ENCODE results near the gene CEP112.

The CEP112 gene

GRCh38 chr17:65665966-65666365 is 526.0 kb downstream of the CEP112 start:
- DNase-seq, result no peak

GRCh38 chr17:65664696-65665095 is 527.2 kb downstream of the CEP112 start:
- no peak for DNase-seq

- no peak for DNase-seq
Observed at GRCh38 chr17:65664266-65664665, 527.7 kb downstream of the CEP112 start.

- DNase-seq, result no peak
Observed at GRCh38 chr17:65662196-65662595, 529.7 kb downstream of the CEP112 start.

DNA sequence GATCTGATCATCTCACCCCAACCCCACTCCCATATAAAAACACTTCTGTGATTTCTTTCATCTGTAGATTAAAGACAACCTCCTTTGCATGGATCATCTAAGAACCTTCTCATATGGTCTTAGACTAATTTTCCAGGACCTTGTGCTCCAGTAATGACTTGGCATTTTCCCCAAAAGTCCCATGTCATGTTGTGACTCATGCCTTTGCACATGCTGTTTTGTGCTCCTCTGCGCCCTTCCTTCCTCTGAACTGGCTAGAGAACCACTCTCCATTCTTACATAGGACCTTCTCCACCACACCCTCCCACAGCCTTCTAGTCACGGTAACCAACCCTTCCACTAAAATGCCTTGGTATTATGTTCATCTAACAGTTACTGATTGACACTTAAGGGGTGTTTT is 531.0 kb downstream of the CEP112 start:
- DNase-seq, result no peak

- DNase-seq, result no peak
Observed at GRCh38 chr17:65660078-65660477, 531.9 kb downstream of the CEP112 start.

- DNase-seq, result no peak
Observed at GRCh38 chr17:65659512-65659911, 532.4 kb downstream of the CEP112 start.

- DNase-seq, result no peak
Observed at GRCh38 chr17:65657251-65657828, 534.6 kb downstream of the CEP112 start.

DNA sequence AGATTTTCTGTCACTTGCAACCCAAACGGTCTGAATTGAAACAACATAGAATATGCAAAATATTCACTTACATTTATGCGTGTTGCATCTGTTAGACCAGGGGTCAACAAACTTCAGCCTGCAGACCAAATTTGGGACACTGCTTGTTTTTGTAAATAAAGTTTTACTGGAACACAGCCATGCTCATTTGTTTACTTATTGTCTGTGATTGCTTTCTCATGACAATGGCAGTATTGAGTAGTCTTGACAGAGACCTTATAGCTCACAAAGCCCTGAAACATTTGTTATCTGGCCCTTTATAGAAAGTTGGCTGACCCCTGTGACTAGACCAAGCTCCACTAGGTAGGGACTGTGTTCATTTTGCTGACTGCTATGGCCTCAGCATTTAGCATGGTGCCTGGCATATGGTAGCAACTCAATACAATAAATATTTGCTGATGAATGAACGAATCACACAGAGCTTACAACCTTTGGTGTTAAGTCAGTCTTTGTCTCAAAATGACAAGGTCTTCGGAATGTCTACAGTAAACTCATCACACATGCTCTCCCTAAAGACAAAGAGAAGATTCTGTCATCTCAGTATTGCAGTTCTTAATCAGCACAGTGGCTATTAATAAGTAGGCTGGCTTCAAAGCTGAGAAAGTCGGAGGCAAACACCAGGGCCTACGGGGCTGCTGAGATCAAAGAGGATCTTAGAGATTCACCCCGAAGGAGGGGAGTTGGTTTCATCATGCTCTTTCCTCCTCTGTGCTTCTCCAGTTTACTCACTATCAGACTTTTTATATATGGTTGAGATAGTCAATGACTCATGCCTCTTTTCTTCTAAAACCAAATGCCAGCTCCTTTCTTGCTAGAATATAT is 535.3 kb downstream of the CEP112 start:
- no peak for DNase-seq

GRCh38 chr17:65655706-65656105 is 536.2 kb downstream of the CEP112 start:
- no peak for DNase-seq

DNA sequence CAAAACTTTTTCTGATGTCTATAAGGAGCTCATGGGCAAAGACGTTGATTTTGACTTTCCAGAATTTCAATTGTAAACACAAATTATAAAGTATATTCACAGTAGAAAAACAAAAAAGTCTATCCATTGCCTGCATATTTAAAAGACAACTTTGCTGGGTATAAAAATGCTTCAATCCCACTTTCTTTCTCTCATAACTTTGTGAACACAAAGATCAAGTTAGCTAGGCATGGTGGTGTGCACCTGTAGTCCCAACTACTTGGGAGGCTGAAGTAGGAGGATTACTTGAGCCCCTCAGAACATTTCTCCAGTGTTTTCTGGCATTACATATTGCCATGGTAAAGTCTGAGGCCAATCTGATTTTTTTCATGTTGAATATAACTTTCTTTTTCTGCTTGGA is 547.4 kb downstream of the CEP112 start:
- DNase-seq, result no peak

GRCh38 chr17:65638221-65638975 is 553.5 kb downstream of the CEP112 start:
- no peak for DNase-seq

GRCh38 chr17:65637786-65638185 is 554.1 kb downstream of the CEP112 start:
- DNase-seq, result peak in 1 of 2 experiments; percentile 20

DNA sequence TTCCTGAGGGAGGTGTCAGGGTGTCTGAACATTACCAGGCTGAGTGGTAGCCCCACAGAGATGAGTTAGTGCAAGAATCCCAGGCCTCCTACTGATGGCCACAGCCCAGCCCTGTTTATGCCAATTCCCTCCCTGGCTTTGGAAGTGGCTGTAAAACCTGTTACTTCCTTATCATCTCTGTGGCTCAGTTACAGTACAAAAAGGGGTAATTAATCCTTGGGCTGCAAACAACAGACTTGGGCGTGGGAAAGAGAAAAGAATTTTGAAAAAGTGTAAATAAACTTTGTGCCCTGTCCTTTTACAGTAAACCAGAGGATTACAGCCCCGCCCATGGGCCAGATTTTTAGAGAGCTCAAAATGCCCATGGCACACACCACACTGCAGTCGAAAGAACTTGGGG is 557.4 kb downstream of the CEP112 start:
- no peak for DNase-seq

DNA sequence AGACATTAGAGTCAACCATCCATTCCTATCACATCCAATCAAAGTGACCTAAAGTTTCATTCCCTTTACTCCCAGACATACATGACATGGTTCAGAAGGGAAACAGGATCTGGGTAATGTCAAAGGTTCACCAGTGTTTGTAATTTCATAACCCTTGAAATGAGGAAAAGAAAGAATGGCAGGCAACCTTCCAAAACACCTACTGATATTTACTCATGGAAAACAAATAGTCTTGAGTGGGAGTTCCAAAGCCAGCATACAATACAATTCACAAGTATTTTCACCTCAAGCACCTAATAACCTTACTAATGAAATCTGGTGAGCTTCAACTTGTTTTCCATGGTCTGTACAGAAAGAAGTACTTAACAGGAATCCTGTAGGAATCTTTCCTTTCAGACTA is 557.9 kb downstream of the CEP112 start:
- no peak for DNase-seq

- DNase-seq, result no peak
Observed at GRCh38 chr17:65633146-65633881, 558.6 kb downstream of the CEP112 start.

DNA sequence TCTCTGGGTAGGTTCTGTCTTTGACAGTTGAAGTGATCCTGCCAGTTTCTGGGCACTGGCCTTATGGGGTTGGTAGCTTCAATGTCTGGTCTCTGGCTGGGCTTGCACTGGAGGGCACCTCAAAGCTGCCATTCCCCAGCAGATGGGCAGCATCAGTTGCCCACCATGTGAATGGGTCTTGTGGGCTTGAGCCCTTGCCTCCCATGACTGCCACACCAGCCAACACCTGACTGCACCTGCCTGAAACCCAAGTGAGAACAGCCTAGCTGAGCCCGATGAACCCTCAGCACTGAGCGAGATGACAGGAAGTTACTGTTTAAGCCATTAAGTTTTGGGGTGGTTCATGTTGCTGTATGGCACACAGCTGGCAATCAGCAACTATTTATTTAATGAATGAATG is 561.4 kb downstream of the CEP112 start:
- DNase-seq, result no peak

DNA sequence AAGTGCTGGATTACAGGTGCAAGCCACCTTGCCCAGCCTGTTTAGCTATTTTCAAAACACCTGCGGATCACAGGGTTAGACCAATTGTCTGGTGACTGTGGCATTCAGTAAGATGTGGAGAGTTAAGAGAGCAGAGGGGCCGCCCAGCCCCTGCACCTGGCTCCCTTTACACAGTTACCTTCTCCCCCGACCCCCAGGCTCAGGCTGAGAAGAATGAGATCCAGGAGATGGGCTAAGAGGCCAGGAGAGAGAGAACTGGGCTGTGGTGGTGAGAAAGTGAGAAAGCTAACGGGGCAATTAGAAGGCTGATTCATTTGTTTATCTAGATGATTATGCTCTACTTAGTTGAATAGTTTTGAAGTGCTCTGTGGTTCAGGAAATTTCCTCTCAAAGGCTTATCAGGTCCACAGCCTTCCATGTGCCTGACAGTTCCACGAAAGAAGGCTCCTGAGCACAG is 562.7 kb downstream of the CEP112 start:
- no peak for DNase-seq

GRCh38 chr17:65628644-65629036 is 563.3 kb downstream of the CEP112 start:
- no peak for DNase-seq

DNA sequence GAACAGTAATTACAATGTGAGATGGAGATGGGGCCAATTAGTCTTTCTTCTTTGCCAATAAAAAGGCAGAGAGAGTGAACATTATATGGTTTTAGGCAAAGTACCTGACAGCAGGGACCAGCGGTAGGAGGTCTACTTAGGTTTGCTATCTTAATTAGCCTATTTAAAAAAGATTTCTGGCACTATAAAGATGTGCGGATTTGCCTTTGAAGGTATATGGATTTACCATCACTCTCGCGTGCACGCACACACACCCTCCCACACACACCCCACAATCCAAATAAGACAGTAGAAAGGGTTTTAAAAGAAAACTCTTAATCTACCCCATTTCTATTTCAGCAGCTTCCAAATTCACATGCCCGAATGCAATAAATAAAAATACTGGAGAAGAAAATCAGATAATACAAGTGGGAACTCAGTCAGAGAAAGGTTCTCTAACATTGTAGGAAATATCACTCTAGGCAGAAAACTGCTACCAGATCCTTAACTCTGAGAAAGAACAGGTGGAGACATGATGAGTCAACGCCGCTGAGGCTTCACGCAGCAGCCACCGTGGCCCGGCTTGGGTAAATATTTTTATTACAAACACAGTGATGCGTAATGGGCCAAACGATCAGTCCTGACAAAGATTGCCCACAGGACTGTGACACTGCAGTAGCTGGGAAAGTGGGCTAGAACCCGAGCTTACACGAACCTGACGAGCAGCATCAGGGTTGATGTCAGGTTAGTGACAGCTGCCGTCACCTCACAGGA is 563.9 kb downstream of the CEP112 start:
- DNase-seq, result no peak

DNA sequence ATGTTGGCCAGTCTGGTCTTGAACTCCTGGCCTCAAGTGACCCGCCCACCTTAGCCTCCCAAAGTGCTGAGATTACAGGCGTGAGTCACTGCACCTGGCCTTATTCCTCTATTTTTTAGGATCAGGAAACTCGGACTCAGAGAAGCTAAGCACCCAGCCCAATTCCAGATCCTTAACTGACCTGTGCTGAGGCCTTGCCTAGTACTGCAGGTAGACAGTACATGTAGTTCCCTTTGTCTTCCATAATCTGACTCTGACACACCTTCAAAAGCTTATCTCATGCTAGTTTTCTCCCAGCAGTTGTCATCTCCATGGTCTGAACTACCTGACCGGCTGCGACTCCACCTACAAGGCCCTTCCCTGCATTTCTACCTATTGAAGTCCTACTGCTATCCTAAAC is 564.8 kb downstream of the CEP112 start:
- DNase-seq, result no peak

DNA sequence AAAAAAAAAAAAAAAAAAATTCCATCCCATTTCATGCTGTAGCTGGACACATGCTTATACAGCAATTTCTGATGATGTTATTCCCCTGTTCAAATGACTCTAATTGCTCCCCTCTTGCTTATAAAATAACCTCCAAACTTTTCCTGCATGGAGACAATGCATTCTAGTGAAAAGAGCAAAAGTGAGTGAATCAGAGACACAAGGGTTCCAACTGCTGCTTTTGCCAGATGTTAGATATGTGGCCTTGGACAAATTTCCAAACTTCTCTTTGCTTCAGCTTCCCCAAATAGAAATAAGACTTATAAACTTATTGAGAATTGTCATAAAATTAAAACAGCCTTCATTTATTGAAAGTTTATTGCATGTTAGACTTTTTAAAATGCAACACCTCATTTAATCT is 565.5 kb downstream of the CEP112 start:
- no peak for DNase-seq
